Epidermal melanocyte (primary cell): ENCODE measurements around the gene NOP10.
"Not testable (repeated sequence)": the region's sequence is repeated elsewhere in the genome, so short reads cannot be mapped to it uniquely, and the experiment has no call there.

ENCODE experiments used
- DNase-seq: peaks from one replicate; pipeline ENCODE4 v3.0.0; 2011; ENCODE audit warnings: low spot score; ENCODE audit not compliant: insufficient read length

Gene NOP10

DNA sequence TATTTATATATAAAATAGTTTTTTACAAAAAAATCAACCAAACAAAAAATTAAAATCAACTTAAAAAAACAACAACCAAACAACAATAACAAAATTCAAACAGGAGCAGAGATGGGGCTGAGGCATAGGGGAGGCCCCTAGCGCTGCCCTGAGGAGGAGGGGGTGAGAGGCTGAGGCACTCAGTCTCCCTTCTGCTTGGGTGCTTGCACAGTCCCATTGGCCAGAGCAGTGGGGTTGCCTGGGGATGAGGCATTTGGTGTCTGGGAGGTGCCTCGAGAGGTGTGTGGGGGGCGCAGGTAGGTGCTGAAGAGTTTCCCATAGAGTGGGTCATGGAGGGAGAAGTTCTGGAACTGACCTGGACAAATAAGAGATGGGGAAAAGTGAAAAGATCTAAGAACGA is 16.0 kb upstream of the NOP10 start:
- no peak for DNase-seq

DNA sequence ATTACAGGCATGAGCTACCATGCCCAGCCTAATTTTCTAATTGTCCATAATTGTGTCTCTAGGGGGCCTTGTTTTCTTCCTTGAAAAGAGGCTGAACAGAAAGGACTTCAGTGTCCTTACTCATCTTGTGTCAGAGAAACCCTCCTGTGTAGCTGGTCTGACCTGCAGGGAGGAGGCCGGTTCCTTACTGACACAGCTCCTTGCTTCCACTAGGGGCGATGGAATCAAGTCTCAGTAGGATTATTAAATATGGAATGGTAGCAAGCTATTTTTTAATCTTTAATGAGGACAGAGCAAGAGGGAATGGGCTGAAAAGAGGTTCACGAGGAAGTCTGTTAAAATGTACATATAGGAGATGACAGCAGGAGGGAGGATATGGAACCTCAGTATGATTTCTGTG is 15.4 kb upstream of the NOP10 start:
- DNase-seq, result no peak

DNA sequence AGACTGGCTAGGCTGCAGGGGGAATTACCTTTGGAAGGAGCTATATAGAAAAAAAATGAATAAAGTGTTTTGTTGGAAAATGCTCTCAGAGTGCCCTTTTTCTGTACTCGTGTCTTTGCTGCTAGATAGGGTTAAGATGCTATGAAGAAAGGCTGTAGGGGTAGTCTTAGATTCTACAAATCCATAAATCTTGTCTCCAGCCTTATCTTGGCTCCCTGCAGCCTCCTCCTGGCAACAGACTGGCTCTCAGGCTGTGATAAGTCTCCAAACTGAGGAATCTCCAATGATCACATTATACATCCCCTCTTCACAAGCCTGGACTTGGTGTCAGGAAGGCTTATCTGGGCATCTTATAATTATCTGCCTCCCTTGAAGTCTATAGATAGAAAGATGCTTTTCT is 14.7 kb upstream of the NOP10 start:
- no peak for DNase-seq

DNA sequence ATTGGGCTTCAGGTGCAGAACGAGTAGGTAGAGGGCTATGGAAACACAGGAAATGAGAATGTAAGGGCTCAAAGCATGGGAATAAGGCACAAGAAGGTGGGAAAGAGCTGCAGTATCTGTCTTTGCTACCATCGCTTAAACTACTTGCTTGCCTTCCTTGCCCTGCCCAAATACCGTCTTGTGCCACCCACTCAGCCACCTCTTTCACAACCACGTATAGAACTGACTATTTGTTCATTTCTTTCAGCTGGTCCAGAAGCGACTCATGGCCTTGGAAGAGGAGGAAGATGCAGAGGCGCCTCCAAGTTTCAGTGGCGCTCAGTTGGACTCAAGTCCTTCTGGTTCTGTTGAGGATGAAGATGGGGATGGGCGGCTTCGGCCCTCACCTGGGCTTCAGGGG is 12.3 kb upstream of the NOP10 start:
- DNase-seq, result no peak

DNA sequence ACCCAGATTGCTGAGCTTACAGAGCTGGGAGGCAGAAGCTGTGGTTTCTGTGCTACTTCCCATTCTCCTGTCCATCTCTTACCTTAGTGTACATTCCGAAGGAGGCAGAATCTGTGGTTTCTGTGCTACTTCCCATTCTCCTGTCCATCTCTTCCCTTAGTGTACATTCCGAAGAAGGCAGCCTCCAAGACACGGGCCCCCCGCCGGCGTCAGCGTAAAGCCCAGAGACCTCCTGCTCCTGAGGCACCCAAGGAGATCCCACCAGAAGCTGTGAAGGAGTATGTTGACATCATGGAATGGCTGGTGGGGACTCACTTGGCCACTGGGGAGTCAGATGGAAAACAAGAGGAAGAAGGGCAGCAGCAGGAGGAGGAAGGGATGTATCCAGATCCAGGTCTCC is 11.3 kb upstream of the NOP10 start:
- no peak for DNase-seq

DNA sequence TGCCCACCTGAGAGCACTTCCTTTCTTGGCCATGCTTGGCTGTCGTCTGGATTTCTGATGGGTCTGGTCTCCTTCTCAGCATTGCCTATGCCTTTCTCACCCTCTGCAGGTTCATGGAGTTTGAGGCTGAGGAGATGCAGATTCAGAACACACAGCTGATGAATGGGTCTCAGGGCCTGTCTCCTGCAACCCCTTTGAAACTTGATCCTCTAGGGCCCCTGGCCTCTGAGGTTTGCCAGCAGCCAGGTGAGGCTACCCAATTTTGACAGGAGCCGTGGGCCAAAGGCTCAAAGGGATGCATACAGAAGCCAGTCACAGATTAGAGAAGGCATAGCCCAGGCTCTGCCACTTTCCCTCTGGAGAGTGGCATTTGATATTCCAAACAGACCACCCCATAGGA is 10.7 kb upstream of the NOP10 start:
- DNase-seq, result no peak

DNA sequence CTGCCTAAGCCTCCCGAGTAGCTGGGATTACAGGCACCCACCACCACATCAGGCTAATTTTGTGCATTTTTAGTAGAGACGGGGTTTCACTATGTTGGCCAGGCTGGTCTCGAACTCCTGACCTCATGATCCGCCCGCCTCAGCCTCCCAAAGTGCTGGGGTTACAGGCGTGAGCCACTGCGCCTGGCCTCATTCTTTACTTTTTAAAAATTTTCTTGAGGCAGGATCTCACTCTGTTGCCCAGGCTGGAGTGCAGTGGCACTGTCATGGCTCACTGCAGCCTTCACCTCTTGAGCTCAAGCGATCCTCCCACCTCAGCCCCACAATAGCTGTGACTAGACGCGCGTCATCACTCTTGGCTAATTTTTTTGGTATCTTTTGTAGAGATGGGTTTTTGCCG is 10.1 kb upstream of the NOP10 start:
- not testable (repeated sequence) for DNase-seq

DNA sequence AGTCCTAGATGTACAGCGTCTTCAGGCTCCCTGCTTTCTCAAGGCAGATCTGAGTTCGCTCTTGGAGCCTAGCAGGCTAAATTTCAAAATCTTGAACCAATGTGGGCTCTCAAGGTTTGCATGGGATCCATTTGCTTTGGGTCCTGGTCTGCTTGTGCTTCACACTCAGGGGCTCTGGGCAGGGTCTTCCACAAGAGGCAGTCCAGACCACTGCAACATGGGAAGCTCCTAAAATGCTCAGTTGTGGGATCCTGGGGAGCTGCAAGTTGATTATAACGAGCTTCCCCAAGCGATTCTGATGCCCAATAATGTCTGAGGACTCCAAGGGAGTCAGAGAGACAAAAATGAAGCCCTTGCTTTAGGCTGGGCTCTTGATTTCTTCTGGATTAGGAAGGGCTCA is 6.8 kb upstream of the NOP10 start:
- no peak for DNase-seq

DNA sequence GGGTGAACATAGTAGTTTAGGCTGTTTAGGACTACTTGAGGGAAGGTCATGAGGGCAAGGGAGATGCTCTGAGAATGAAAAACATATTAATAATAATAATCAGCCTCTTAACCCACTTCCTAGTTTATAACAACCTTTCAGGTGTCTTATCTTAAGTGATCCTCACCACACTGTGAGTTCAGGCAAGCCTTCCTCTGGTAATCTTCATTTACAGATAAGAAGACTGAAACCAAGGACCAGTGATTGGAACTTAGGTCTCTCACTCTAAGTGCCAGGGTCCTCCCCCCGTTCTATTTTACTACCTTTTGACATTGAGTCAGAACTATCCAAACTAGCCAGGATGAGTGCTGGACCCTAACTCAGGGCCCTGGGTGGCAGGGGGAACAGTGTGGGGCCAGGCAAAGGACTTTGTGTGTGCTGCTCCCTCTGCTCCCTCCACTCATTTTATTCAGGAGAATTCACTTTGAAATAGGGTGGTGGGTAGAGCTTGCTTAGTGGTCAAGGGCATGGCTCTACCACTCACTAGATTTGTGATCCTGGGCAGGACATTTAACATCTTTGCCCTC is 5.9 kb upstream of the NOP10 start:
- DNase-seq, result no peak

DNA sequence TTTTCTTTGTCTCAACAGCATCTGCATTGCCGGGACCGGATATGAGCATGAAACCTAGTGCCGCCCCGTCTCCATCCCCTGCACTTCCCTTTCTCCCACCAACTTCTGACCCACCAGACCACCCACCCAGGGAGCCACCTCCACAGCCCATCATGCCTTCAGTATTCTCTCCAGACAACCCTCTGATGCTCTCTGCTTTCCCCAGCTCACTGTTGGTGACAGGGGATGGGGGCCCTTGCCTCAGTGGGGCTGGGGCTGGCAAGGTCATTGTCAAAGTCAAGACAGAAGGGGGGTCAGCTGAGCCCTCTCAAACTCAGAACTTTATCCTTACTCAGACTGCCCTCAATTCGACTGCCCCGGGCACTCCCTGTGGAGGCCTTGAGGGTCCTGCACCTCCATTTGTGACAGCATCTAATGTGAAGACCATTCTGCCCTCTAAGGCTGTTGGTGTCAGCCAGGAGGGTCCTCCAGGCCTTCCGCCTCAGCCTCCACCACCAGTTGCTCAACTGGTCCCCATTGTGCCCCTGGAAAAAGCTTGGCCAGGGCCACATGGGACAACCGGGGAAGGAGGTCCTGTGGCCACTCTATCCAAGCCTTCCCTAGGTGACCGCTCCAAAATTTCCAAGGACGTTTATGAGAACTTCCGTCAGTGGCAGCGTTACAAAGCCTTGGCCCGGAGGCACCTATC is 5.2 kb upstream of the NOP10 start:
- no peak for DNase-seq

DNA sequence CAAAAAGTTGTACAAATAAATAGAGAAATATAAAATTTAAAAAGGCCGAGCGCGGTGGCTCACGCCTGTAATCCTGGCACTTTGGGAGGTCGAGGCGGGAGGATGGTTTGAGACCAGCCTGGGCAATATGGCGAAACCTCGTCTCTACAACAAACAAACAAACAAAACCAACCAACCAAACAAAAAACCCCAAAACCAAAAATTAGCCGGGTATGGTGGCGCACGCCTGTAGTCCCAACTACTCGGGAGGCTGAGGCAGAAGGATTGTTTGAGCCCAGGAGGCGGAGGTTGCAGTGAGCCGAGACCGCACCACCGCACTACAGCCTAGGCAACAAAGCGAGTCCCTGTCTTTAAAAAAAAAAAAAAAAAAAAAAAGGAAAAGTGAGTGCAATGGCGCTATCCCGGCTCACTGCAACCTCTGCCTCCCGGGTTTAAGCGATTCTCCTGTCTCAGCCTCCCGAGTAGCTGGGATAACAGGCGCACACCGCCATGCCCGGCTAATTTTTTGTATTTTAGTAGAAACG is 661 bp downstream of the NOP10 start:
- DNase-seq, result not testable (repeated sequence)

DNA sequence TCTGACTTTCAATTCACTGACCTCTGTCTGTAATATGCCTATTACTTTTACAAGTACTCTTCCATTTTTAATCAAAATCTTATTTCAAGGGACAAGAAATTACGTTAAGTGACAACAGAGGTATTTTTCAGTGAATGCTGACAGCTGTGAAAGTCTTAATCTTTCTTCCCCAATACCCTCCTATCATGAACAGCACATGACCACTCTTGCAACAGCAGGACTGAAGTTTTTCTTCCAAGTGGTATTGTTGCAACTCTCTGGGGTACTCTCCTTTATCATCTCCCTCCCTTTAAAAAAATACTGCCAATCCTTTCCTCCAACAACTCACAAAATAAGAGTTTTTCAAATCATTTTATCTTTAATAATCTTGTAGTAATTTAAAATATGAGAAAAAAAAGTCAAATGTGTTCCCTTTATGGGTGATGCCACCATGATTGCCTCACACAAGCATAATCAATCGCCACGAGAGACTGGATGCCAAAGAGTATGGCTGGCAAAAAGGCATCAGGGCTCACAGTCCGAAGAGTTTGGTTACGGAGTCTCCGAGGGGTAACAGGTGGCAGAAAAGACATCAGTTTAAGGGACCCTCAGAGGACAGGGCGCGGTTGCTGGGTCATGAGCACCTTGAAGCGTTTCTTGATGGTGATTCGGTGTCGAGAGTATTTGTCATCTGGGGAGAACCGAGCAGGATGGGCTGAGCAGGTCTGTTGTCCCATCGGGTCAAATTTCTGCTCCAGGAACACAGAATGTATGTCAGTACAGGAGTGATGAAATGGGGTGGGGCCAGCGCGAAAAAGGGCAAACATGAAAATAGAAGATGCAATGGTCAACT is 1.3 kb downstream of the NOP10 start:
- no peak for DNase-seq

DNA sequence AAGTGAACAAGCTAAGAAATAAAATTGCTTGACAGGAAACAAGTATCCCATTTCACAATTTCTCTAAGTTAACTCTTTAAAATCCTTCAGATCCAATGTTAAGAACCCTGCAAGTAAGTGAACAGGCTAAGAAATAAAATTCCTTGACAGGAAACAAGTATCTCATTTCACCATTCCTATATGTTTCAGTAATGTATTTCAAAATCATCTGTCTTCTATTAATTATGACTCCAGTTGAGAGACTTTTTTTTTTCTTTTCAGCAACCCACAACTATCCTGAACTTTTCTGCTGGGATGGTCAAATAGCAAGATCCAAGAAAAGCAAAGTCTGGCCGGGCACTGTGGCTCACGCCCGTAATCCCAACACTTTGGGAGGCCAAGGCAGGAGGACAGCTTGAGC is 3.0 kb downstream of the NOP10 start:
- DNase-seq, result no peak

DNA sequence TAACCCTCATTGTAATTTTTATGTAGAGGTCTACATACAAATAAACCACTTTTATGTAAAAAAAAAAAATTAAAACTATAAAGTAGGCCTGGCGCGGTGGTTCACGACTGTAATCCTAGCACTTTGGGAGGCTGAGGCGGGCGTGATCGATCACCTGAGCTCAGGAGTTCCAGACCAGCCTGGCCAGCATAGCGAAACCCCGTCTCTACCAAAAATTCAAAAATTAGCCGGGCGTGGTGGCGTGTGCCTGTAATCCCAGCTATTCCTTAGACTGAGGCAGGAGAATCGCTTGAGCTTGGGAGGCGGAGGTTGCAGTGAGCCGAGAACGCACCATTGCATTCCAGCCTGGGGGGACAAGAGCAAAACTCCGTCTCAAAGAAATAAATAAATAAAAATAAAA is 4.6 kb downstream of the NOP10 start:
- no peak for DNase-seq

DNA sequence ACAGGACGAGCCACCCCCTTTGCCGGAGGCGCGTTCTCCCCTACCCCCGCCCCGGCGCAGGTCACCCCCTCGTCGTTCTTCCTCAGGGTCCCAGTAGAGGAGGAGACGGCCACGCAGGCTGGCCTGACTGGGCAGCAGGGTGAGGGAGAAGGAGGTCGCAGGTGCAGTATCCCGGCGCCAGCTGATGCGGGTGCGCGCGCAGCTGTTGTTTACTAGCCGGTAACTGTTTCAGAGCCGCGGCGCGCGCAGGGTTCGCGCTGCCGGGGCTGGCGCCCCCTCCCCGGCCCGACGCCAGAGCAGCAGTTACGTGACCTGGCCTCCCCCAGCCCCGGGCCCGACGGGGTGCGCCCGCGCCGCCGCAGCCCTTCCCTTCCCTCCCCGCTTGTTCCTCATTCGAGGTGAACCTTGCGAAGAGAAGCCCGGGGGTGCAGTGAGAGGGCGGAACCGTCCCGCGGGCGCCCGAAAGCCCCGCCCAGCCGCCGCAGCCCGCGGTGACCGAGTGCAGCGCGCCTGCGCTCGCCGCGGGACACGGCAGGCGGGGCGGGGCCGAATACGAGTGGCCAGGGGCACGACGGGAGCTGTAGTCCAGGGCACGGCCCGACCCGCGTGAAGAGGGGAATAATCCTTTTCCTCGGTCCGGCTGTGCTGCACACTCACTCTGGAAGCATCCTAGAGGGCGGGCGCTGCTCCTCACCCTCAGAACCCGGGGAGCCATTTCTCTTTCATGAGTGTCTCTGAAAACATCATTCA is 5.2 kb downstream of the NOP10 start, which contains the start of gene SLC12A6:
Gene SLC12A6 (minus strand): TSS at position 225 of the 750 bp plus-strand sequence. CDS start 1,101 bp downstream, outside the sequence.
- DNase-seq, result peak; percentile 74

DNA sequence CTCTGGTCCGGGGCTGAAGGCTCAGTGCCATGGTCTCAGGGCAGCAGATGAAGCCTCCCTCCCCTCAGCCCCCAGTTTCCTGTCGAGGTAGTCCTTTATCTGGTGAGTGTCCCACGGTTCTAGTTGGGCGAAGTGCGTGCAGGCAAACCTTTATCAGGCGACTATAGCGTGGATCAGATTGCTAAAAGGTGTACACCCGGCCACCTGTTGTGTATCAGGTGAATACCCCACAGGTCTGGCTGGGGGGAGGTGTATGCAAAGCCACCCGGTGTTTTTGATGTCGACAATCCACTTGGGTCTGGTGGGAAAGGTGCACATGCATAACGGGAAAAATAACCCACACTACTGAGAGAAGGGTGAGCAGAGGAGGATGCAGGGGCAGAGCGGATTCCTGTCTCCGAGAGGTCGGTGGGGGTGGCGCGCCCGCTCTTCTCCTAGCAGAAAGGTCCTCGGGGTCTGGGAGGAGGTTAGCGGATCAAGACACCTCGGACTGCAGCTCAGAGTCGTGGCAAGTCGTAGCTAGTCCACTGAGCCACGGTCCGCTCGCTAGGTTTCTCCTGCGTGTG is 5.9 kb downstream of the NOP10 start:
- no peak for DNase-seq

DNA sequence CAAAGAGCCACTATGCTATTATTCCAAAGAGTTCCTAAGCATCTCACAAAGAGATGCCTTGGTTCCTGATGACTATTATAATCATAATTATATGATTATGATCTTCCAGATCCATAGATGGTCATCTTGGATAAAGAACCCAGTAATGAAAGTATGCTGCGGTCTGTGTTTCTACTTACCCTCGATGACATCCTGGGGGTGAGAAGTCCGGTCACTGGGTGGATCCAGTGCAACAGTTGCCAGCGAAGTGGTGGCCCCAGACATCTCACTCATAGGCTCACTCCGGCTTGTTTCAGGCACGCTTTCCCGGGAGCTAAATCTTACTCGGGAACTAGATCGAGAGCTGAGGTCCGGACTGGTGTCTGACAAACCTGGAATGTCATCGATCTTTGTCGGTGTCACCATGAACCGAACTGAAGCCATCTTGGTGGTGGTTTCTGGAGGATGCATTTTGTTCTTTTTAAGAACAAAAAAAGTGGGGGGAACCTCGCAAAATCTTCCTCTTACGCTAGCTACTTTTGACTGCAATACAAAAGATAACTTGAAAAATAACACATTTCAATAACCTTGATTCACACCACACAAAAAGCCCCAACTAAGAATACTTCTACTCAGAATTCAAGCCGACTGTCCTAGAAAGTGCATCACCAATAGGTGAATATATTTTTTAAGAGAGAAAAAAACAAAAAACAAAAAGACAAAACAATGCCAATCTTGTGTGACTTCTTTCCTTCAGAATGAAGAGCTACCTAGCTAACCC is 6.5 kb downstream of the NOP10 start:
- no peak for DNase-seq

DNA sequence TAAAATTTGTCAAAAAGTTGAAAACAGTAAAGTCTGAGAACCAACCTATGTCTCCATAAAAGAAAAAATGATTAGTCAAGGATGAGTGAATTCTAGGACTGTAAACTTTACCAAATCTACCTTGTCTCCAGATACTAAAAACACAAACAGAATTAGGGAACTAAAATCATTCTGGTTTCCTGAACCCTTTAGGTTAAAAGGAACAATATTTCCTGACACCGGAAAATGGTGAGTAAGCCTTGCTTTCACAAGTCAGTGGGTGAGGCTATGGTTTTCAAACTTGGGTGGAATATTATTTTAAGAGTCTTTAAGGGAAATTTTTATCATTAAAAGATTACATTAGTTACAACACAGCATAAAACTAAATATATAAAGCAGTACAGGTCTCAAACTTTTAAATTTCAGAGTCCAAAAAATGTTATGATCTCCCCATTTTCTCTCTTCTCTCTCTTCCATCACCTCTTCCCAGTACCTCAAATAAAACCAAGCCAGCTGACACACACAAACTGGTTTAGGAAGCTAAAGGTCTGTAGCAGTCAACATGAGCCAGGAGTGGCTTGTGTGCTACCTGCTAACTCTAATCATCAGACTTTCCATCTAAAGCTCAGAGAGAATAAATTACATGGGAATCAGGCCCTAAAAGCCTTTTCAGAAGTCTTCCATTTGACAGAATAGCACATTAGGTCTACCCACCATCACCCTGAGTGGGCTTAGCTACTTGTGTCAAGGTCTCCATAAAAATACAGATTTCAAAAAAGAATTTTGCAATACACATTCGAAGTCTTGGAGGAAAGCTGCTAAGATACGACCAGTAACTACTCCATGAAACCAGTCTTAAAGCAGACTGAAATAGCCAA is 7.5 kb downstream of the NOP10 start:
- no peak for DNase-seq

DNA sequence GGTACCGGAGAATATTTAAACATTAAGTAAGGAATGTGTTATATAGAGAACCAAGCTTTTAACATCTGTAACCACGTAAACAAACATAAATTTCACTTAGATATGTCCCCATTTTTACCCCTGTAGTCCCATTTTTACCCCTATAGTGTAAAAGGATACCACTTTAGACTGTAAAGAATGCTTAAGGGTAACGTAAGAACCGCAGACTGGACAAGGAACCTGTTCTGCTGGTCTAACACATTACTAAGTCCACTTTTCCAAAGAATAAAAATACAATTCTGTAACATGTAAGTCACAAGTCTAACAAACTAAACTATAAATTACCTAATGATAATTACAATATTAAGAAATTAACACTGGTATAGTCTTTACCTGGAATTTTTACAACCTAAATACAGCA is 8.3 kb downstream of the NOP10 start:
- no peak for DNase-seq
